Sigmoid colon (tissue), 4 donors: ENCODE data around the gene PDE2A.

ENCODE experiments used
- POLR2A ChIP-seq, 2 donors: fragments of 450-650 bp; IDR thresholded peaks; one replicate each; pipeline ENCODE4 v1.6.1; 2016; ENCODE audit warnings: antibody characterized with exemption in 2 of 2, mild to moderate bottlenecking in 2 of 2, moderate library complexity in 2 of 2
- POLR2AphosphoS5 ChIP-seq, 4 donors: sonication (generic); formaldehyde crosslinking; IDR thresholded peaks; one replicate each; pipeline ENCODE4 v1.6.1; 2017; ENCODE audit warnings: antibody characterized with exemption in 4 of 4
- TF ChIP-seq, protein P1 (sequence below), 4 experiments: fragments of 450-650 bp in 3 of 4; fragments of 200-600 bp in 1 of 4; IDR thresholded peaks; one replicate each; pipeline ENCODE4 v1.5.1; 2016 to 2019; ENCODE audit warnings: antibody characterized with exemption in 4 of 4, mild to moderate bottlenecking in 3 of 4, moderate library complexity in 2 of 4

GRCh38 chr11:72573072-72573854 is 101.0 kb downstream of the PDE2A start:
- no peak for TF ChIP-seq POLR2A (IDR thresholded peaks at IDR 0.05)
- no peak for TF ChIP-seq POLR2AphosphoS5 (IDR thresholded peaks at IDR 0.05)
- TF ChIP-seq, protein P1, sequence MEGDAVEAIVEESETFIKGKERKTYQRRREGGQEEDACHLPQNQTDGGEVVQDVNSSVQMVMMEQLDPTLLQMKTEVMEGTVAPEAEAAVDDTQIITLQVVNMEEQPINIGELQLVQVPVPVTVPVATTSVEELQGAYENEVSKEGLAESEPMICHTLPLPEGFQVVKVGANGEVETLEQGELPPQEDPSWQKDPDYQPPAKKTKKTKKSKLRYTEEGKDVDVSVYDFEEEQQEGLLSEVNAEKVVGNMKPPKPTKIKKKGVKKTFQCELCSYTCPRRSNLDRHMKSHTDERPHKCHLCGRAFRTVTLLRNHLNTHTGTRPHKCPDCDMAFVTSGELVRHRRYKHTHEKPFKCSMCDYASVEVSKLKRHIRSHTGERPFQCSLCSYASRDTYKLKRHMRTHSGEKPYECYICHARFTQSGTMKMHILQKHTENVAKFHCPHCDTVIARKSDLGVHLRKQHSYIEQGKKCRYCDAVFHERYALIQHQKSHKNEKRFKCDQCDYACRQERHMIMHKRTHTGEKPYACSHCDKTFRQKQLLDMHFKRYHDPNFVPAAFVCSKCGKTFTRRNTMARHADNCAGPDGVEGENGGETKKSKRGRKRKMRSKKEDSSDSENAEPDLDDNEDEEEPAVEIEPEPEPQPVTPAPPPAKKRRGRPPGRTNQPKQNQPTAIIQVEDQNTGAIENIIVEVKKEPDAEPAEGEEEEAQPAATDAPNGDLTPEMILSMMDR (IDR thresholded peaks at IDR 0.05) = peak in 3 of 4 experiments; percentile 14 to 67 (median 50)
